Measurements from ENCODE around the gene WDR70. TPM values are rescaled to one million over a fixed set of nuclear protein-coding genes. Genes with fewer than 3 reads are reported as not detected.

The WDR70 gene
- total and polyA plus RNA-seq, 3 donors from 2014 or later: 25.3 to 27.6 (median 25.5) TPM

DNA sequence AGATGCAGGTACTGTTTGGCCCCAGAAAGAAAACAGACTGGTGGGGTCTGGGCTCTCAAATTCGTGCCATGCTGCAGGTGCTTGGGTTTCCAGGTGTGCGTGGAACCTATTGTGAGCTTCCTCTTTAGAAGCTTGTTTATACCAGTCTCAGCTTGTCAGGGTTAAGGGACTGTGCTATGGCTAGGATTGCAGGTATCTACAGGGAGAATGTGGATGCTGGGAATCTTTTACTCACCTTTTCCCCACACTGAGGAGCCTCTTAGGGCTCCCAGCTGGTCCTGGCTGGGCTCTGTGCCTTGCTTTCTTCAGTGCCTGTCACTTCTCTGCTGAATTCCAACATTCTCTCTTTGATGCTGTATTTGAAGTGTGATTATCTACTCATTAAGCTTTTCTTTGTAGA, 111.8 kb downstream of the WDR70 start:
- intact Hi-C loops (cut with DNase I; ENCODE audit: low total_unique reads): no loop called here
- Histone ChIP-seq H3K9me3 (no peaks in the 10 kb centered on the region), H3K27me3 (no peaks in the 10 kb centered on the region), H3K4me3 (no peak overlapping the region), H3K36me3 (ENCODE audit: low read depth, missing control alignments) (no peaks in the 10 kb centered on the region), H3K4me1 (no peaks in the 10 kb centered on the region), H3K27ac (no peak overlapping the region)
- TF ChIP-seq POLR2A (IDR thresholded peaks at IDR 0.05): no peak
- no peak for TF ChIP-seq CTCF (IDR thresholded peaks at IDR 0.05)
- DNase-seq: no peak
- WGBS, 2 donors: 100% methylated on average over 2 of the region's 2 CpGs

DNA sequence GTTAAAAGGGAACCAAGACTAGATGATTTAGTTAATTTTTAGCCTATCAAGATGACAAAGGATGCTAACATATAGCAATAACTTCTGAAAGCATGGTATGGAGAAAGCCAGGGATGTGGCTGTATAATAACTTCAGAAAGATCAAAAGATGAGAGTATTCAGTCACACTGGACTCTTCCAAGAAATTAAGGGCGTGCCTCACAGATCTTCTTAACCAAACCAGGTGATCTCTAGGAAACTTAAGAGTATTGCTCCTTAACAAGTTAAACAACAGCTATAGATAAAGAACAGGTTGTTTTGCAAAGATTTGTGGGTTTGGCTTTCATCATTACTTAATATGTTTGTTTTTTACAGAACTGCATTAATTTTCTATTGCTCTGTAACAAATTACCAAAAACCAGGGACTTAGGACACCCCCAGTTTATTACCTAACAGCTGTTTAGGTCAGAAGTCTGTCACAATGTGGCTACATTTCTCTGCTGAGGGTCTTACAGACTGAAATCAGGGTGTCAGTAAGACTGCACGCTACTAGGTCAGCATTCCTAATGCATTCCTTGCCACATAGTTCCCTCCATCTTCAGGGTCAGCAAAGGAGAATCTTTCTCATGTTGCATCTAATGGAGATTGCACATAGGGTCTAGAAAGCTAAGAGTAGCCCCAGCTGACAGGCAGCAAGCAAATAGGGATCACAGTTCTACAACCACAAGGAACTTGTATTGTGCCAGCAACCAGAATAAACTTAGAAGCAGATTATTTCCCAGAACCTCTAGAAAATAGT, 113.8 kb downstream of the WDR70 start:
- H3K27me3 ChIP-seq: no peaks in the 10 kb centered on the region
- no peaks in the 10 kb centered on the region for H3K36me3 ChIP-seq (ENCODE audit: low read depth, missing control alignments)
- no peak for DNase-seq
- 90 to 91% methylated on average over 2 of the region's 2 CpGs for WGBS, 2 donors
- H3K9me3 ChIP-seq: no peaks in the 10 kb centered on the region
- H3K4me1 ChIP-seq: no peaks in the 10 kb centered on the region
- no peak overlapping the region for H3K27ac ChIP-seq
- no peak for TF ChIP-seq CTCF (IDR thresholded peaks at IDR 0.05)
- TF ChIP-seq POLR2A (IDR thresholded peaks at IDR 0.05): no peak
- intact Hi-C loops (cut with DNase I; ENCODE audit: low total_unique reads): no loop called here
- no peak overlapping the region for H3K4me3 ChIP-seq

GRCh38 chr5:37494756-37495155, 115.6 kb downstream of the WDR70 start:
- H3K36me3 ChIP-seq (ENCODE audit: low read depth, missing control alignments): no peaks in the 10 kb centered on the region
- no peak overlapping the region for H3K27ac ChIP-seq
- H3K27me3 ChIP-seq: no peaks in the 10 kb centered on the region
- no peaks in the 10 kb centered on the region for H3K4me1 ChIP-seq
- no peak for DNase-seq
- TF ChIP-seq POLR2A (IDR thresholded peaks at IDR 0.05) (no peak), CTCF (IDR thresholded peaks at IDR 0.05) (no peak)
- no peaks in the 10 kb centered on the region for H3K9me3 ChIP-seq
- intact Hi-C loops (cut with DNase I; ENCODE audit: low total_unique reads): no loop called here
- no peak overlapping the region for H3K4me3 ChIP-seq

- Histone ChIP-seq H3K27ac (no peak overlapping the region), H3K4me3 (no peak overlapping the region), H3K4me1 (no peaks in the 10 kb centered on the region), H3K27me3 (no peaks in the 10 kb centered on the region), H3K9me3 (no peaks in the 10 kb centered on the region), H3K36me3 (ENCODE audit: low read depth, missing control alignments) (no peaks in the 10 kb centered on the region)
- DNase-seq: no peak
- intact Hi-C loops (cut with DNase I; ENCODE audit: low total_unique reads): no loop called here
- TF ChIP-seq CTCF (IDR thresholded peaks at IDR 0.05) (no peak), POLR2A (IDR thresholded peaks at IDR 0.05) (no peak)
- WGBS, 2 donors: 84 to 87% methylated on average over 2 of the region's 2 CpGs
Measured at GRCh38 chr5:37495210-37495609, 116.1 kb downstream of the WDR70 start.
